Measurements from ENCODE around the gene QPRT. TPM values are rescaled to one million over a fixed set of nuclear protein-coding genes. Genes with fewer than 3 reads are reported as not detected.

Gene QPRT
- total and polyA plus RNA-seq, 2 of the 13 experiments (the other 11 are each of a cell fraction or from before 2014, with no cell fraction given), result 130 to 218 TPM

GRCh38 chr16:29710227-29711219, 31.5 kb downstream of the QPRT start:
- H3K27me3 ChIP-seq (ENCODE audit: control insufficient read depth in 1 of 2, insufficient read depth in 2 of 2, low read length in 2 of 2), result peaks cover 0 to 3% of the 10 kb centered on the region in 2 experiments; a peak in 1 of 5 replicates
- ChIA-PET POLR2A (interaction anchor here (1.1 kb wide), 1 partner anchor 10 kb away, joined by 7 read pairs; no protein-coding TSS in a partner anchor), CTCF (ENCODE audit: low intra/inter-chr PET ratio, low total read pairs) (interaction anchor here (0.6 to 1.8 kb wide), 3 partner anchors 10 to 19 kb away, joined by 3 to 9 read pairs (median 3); no protein-coding TSS in a partner anchor)
- H3K9ac ChIP-seq (ENCODE audit: insufficient read depth, low read depth, low read length), result no peak overlapping the region
- no peak overlapping the region for H3K4me3 ChIP-seq (replicated peaks in 1 of 3; ENCODE audit: insufficient read depth in 1 of 3, low read depth in 2 of 3, low read length in 3 of 3)
- peak; percentile 84 for FAIRE-seq
- DNase-seq (ENCODE audit: low spot score), result peak; percentile 75
- H3K27ac ChIP-seq (ENCODE audit: extremely low read length, insufficient read depth, low read length), result no peak overlapping the region
- H3K36me3 ChIP-seq (replicated peaks in 1 of 2; ENCODE audit: control insufficient read depth in 1 of 2, insufficient read depth in 2 of 2, low read length in 2 of 2), result no peaks in the 10 kb centered on the region
- no peaks in the 10 kb centered on the region for H3K79me2 ChIP-seq (ENCODE audit: insufficient read depth, low read length)
- ATAC-seq, result peak; percentile 94
- no peaks in the 10 kb centered on the region for H4K20me1 ChIP-seq (ENCODE audit: insufficient read depth, low read length)
- H3K4me1 ChIP-seq (ENCODE audit: insufficient read depth, low read length), result peaks cover 32% of the 10 kb centered on the region
- intact Hi-C loops (cut with micrococcal nuclease; ENCODE audit: unreplicated experiment) (no loop called here), in situ Hi-C loops (cut with HindIII; ENCODE audit: extremely low pct_ligation_motif_present, low pct_unique_long_range_greater_than_20kb) (no loop called here)
- no peaks in the 10 kb centered on the region for H3K9me3 ChIP-seq (ENCODE audit: low read length)
- BruUV-seq (replicated peaks), result no TSS peak
- 32% methylated on average over 17 of the region's 17 CpGs for WGBS (ENCODE audit: low lambda C conversion rate)
- H3K4me2 ChIP-seq (ENCODE audit: low read depth, low read length), result peak overlapping the region; percentile 36
- H2AFZ ChIP-seq (ENCODE audit: low read length), result no peak overlapping the region
- no peak for TF ChIP-seq POGZ (CRISPR knock-in tag; IDR thresholded peaks at IDR 0.05)
- peak; percentile 94 for TF ChIP-seq MAX (IDR thresholded peaks at IDR 0.05)
- no peak for TF ChIP-seq ATF7 (IDR thresholded peaks at IDR 0.05)
- TF ChIP-seq ATF7 (CRISPR knock-in tag; IDR thresholded peaks at IDR 0.05), result no peak
- TF ChIP-seq HNRNPH1 (optimal IDR thresholded peaks at IDR 0.05; ENCODE audit: low read depth, low read length), result no peak
- no peak for TF ChIP-seq ZNF609 (CRISPR knock-in tag; IDR thresholded peaks at IDR 0.05; ENCODE audit: borderline replicate concordance)
- TF ChIP-seq SNAI1 (CRISPR knock-in tag; IDR thresholded peaks at IDR 0.05; ENCODE audit: borderline replicate concordance), result no peak
- no peak for TF ChIP-seq KLF12 (CRISPR knock-in tag; IDR thresholded peaks at IDR 0.05; ENCODE audit: borderline replicate concordance)
- no peak for TF ChIP-seq CBX1 (IDR thresholded peaks at IDR 0.05; ENCODE audit: low read depth)
- no peak for TF ChIP-seq PAXIP1 (CRISPR knock-in tag; conservative IDR thresholded peaks at IDR 0.05)
- no peak for TF ChIP-seq ZNF136 (CRISPR knock-in tag; IDR thresholded peaks at IDR 0.05; ENCODE audit: low read depth)
- TF ChIP-seq, protein P1, sequence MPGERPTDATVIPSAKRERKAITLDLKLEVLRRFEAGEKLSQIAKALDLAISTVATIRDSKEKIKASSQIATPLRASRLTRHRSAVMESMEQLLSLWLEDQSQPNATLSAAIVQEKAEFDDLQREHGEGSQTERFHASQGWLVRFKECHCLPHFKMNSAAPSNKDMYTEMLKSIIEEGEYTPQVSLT (CRISPR knock-in tag; IDR thresholded peaks at IDR 0.05; ENCODE audit: borderline replicate concordance, low read depth), result no peak
- no peak for TF ChIP-seq IKZF1 (IDR thresholded peaks at IDR 0.05)
- TF ChIP-seq ETV5 (CRISPR knock-in tag; IDR thresholded peaks at IDR 0.05; ENCODE audit: borderline replicate concordance), result no peak
- TF ChIP-seq ZNF12 (CRISPR knock-in tag; IDR thresholded peaks at IDR 0.05), result no peak
